ENCODE data around the gene EMID1.

Gene EMID1

GRCh38 chr22:29302681-29303465, 97.2 kb downstream of the EMID1 start:
- no peak overlapping the region for H3K27ac ChIP-seq (ENCODE audit: insufficient read depth, low read length, poor library complexity, severe bottlenecking)

DNA sequence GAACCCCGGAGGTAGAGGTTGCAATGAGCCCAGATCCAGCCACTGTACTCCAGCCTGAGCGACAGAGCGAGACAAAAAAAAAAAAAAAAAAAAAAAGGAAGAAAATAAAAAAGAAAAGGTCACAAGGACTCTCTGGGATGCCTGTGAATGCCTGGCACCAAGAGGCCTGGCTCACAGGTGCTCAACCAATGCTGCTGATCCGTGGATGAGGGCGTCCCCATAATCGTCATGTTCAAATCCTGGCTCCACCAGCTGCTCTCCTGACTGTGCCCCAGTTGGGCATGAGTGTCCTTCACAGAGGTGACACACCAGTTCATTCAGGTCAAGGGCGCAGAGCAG, 100.1 kb downstream of the EMID1 start:
- peaks cover 25% of the 10 kb centered on the region for H3K4me1 ChIP-seq (ENCODE audit: control insufficient read depth, insufficient read depth, low read length, poor library complexity, severe bottlenecking)
- peak overlapping the region; percentile 73 for H3K4me3 ChIP-seq (ENCODE audit: insufficient read depth, low read depth, low read length, poor library complexity, severe bottlenecking)
- no peaks in the 10 kb centered on the region for H3K9me3 ChIP-seq (ENCODE audit: control insufficient read depth, low read length)
- H3K36me3 ChIP-seq (ENCODE audit: control insufficient read depth, insufficient read depth, low read length), result no peaks in the 10 kb centered on the region
- no peak overlapping the region for H3K27ac ChIP-seq (ENCODE audit: insufficient read depth, low read length, poor library complexity, severe bottlenecking)
- no peak for DNase-seq
- no peaks in the 10 kb centered on the region for H3K27me3 ChIP-seq (replicated peaks; ENCODE audit: control insufficient read depth, insufficient read depth, low read length, poor library complexity, severe bottlenecking)

More at GRCh38 chr22:29302681-29303465, 97.2 kb downstream of the EMID1 start:
- no peak for DNase-seq
- no peak overlapping the region for H3K4me3 ChIP-seq (ENCODE audit: insufficient read depth, low read depth, low read length, poor library complexity, severe bottlenecking)
- H3K27me3 ChIP-seq (replicated peaks; ENCODE audit: control insufficient read depth, insufficient read depth, low read length, poor library complexity, severe bottlenecking), result no peaks in the 10 kb centered on the region
- H3K9me3 ChIP-seq (ENCODE audit: control insufficient read depth, low read length), result no peaks in the 10 kb centered on the region
- H3K4me1 ChIP-seq (ENCODE audit: control insufficient read depth, insufficient read depth, low read length, poor library complexity, severe bottlenecking), result peaks cover 9% of the 10 kb centered on the region
- peaks cover 18% of the 10 kb centered on the region for H3K36me3 ChIP-seq (ENCODE audit: control insufficient read depth, insufficient read depth, low read length)

GRCh38 chr22:29306175-29306834, 100.6 kb downstream of the EMID1 start, which contains the start of gene GAS2L1:
Gene GAS2L1 (plus strand): TSS chr22:29306650. CDS start chr22:29308106, 1,456 bp downstream.
- Histone ChIP-seq H3K27me3 (replicated peaks; ENCODE audit: control insufficient read depth, insufficient read depth, low read length, poor library complexity, severe bottlenecking) (no peaks in the 10 kb centered on the region), H3K9me3 (ENCODE audit: control insufficient read depth, low read length) (no peaks in the 10 kb centered on the region), H3K4me3 (ENCODE audit: insufficient read depth, low read depth, low read length, poor library complexity, severe bottlenecking) (peak within 1 kb of the TSS; percentile 73), H3K27ac (ENCODE audit: insufficient read depth, low read length, poor library complexity, severe bottlenecking) (peak within 1 kb of the TSS; percentile 21), H3K36me3 (ENCODE audit: control insufficient read depth, insufficient read depth, low read length) (no peaks in the 10 kb centered on the region), H3K4me1 (ENCODE audit: control insufficient read depth, insufficient read depth, low read length, poor library complexity, severe bottlenecking) (peaks cover 30% of the 10 kb centered on the region)
- DNase-seq, result peak in 1 of 3 donors; percentile 13

GRCh38 chr22:29306835-29307595, 101.3 kb downstream of the EMID1 start:
- Histone ChIP-seq H3K36me3 (ENCODE audit: control insufficient read depth, insufficient read depth, low read length) (no peaks in the 10 kb centered on the region), H3K27me3 (replicated peaks; ENCODE audit: control insufficient read depth, insufficient read depth, low read length, poor library complexity, severe bottlenecking) (no peaks in the 10 kb centered on the region), H3K4me1 (ENCODE audit: control insufficient read depth, insufficient read depth, low read length, poor library complexity, severe bottlenecking) (peaks cover 31% of the 10 kb centered on the region), H3K27ac (ENCODE audit: insufficient read depth, low read length, poor library complexity, severe bottlenecking) (peak overlapping the region; percentile 21), H3K4me3 (ENCODE audit: insufficient read depth, low read depth, low read length, poor library complexity, severe bottlenecking) (peak overlapping the region; percentile 73), H3K9me3 (ENCODE audit: control insufficient read depth, low read length) (no peaks in the 10 kb centered on the region)
- DNase-seq, result peak in 2 of 3 donors; percentile 15 to 19

DNA sequence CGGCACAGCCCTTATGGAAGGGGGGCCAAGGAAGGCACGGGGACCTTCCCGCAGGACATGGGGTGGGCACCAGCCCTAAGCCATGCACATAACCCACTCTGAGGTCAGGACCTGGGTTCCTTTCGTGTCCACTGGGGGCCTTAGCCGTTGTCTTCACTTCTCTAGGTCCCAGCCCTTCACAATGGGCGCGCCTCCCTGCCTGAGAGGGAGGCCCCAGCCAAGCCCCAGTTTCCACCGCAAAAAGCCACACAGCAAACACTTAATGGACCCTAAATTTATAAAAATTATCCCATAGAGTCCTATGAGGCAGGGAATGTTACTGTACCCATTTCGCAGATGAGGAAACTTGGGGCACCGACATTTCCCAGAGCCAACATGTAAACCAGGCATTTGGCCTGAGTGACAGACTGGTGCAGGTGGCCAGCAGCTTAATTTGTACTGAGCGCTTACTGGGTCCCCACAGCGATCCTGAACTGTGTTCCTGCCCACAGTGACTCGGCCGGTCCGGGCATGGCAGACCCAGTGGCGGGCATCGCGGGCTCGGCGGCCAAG, 102.0 kb downstream of the EMID1 start:
- Histone ChIP-seq H3K27me3 (replicated peaks; ENCODE audit: control insufficient read depth, insufficient read depth, low read length, poor library complexity, severe bottlenecking) (peaks cover under 1% of the 10 kb centered on the region), H3K36me3 (ENCODE audit: control insufficient read depth, insufficient read depth, low read length) (no peaks in the 10 kb centered on the region), H3K4me1 (ENCODE audit: control insufficient read depth, insufficient read depth, low read length, poor library complexity, severe bottlenecking) (peaks cover 31% of the 10 kb centered on the region), H3K9me3 (ENCODE audit: control insufficient read depth, low read length) (no peaks in the 10 kb centered on the region), H3K27ac (ENCODE audit: insufficient read depth, low read length, poor library complexity, severe bottlenecking) (no peak overlapping the region), H3K4me3 (ENCODE audit: insufficient read depth, low read depth, low read length, poor library complexity, severe bottlenecking) (no peak overlapping the region)
- DNase-seq, result no peak

DNA sequence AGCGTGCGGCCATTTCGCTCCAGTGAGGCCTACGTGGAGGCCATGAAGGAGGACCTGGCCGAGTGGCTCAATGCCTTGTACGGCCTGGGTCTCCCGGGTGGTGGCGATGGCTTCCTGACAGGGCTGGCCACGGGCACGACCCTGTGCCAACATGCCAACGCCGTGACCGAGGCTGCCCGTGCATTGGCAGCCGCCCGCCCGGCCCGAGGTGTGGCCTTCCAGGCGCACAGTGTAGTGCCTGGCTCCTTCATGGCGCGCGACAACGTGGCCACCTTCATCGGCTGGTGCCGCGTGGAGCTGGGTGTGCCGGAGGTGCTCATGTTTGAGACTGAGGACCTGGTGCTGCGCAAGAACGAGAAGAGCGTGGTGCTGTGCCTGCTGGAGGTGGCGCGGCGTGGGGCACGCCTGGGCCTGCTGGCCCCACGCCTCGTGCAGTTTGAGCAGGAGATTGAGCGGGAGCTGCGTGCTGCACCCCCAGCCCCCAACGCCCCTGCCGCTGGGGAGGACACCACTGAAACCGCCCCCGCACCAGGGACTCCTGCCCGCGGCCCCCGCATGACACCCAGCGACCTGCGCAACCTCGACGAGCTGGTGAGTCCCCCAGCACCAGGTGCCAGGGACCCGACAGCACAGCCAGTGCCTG, 102.6 kb downstream of the EMID1 start:
- Histone ChIP-seq H3K27me3 (replicated peaks; ENCODE audit: control insufficient read depth, insufficient read depth, low read length, poor library complexity, severe bottlenecking) (peaks cover 6% of the 10 kb centered on the region), H3K27ac (ENCODE audit: insufficient read depth, low read length, poor library complexity, severe bottlenecking) (no peak overlapping the region), H3K4me3 (ENCODE audit: insufficient read depth, low read depth, low read length, poor library complexity, severe bottlenecking) (no peak overlapping the region), H3K9me3 (ENCODE audit: control insufficient read depth, low read length) (no peaks in the 10 kb centered on the region), H3K4me1 (ENCODE audit: control insufficient read depth, insufficient read depth, low read length, poor library complexity, severe bottlenecking) (peaks cover 31% of the 10 kb centered on the region), H3K36me3 (ENCODE audit: control insufficient read depth, insufficient read depth, low read length) (no peaks in the 10 kb centered on the region)
- DNase-seq, result no peak

- no peak overlapping the region for H3K27ac ChIP-seq (ENCODE audit: insufficient read depth, low read length, poor library complexity, severe bottlenecking)
- no peak overlapping the region for H3K4me3 ChIP-seq (ENCODE audit: insufficient read depth, low read depth, low read length, poor library complexity, severe bottlenecking)
- DNase-seq, result no peak
- H3K27me3 ChIP-seq (replicated peaks; ENCODE audit: control insufficient read depth, insufficient read depth, low read length, poor library complexity, severe bottlenecking), result peaks cover 12% of the 10 kb centered on the region
- H3K4me1 ChIP-seq (ENCODE audit: control insufficient read depth, insufficient read depth, low read length, poor library complexity, severe bottlenecking), result peaks cover 32% of the 10 kb centered on the region
- no peaks in the 10 kb centered on the region for H3K9me3 ChIP-seq (ENCODE audit: control insufficient read depth, low read length)
- H3K36me3 ChIP-seq (ENCODE audit: control insufficient read depth, insufficient read depth, low read length), result no peaks in the 10 kb centered on the region
These were observed 103.1 kb downstream of the EMID1 start for GRCh38 chr22:29308791-29309262.
